DND-41 (cell line): Measurements from ENCODE around the gene PACRG.

Source experiments
- ATAC-seq: fragments of 200-7000 bp; cut with Tn5 transposase; 3 replicates; pipeline ENCODE4 v1.9.1; 2021; ENCODE audit warnings: low read depth; ENCODE audit not compliant: insufficient read depth
- DNase-seq: peaks from one replicate; pipeline ENCODE4 v3.0.0-alpha.2; 2020
- H2AFZ ChIP-seq: 2 replicates; pipeline ENCODE4 v1.6.0; 2012; ENCODE audit warnings: low read depth, low read length
- H3K27ac ChIP-seq: 2 replicates; pipeline ENCODE4 v1.5.1; 2012; ENCODE audit warnings: low read length, inconsistent platforms
- H3K27me3 ChIP-seq: fragments of 200-600 bp; sonication (generic); 2 replicates; pipeline ENCODE4 v1.6.0; 2012; ENCODE audit warnings: low read length, mild to moderate bottlenecking, inconsistent platforms; ENCODE audit not compliant: insufficient read depth, poor library complexity
- H3K36me3 ChIP-seq: 2 replicates; pipeline ENCODE4 v1.5.1; 2012; ENCODE audit warnings: low read length, inconsistent platforms; ENCODE audit not compliant: insufficient read depth
- H3K4me1 ChIP-seq: 2 replicates; pipeline ENCODE4 v1.5.1; 2012; ENCODE audit warnings: mild to moderate bottlenecking, low read length; ENCODE audit not compliant: insufficient read depth
- H3K4me2 ChIP-seq: 2 replicates; pipeline ENCODE4 v1.6.0; 2012; ENCODE audit warnings: mild to moderate bottlenecking, moderate library complexity, low read length, inconsistent platforms; ENCODE audit not compliant: insufficient read depth
- H3K4me3 ChIP-seq, 2 experiments: fragments of 200-600 bp in 1 of 2; shearing (Covaris generic) in 1 of 2; 2 replicates each; pipeline ENCODE4 v1.5.1; 2012 to 2016; ENCODE audit warnings: inconsistent platforms in 2 of 2, low read length in 2 of 2, mild to moderate bottlenecking in 2 of 2, low read depth in 1 of 2, moderate library complexity in 1 of 2
- H3K79me2 ChIP-seq: 2 replicates; pipeline ENCODE4 v1.6.0; 2012; ENCODE audit warnings: low read length, inconsistent platforms; ENCODE audit not compliant: insufficient read depth
- H3K9ac ChIP-seq: 2 replicates; pipeline ENCODE4 v1.6.0; 2012; ENCODE audit warnings: low read depth, mild to moderate bottlenecking, inconsistent platforms, low read length, moderate library complexity
- H3K9me3 ChIP-seq: 2 replicates; pipeline ENCODE4 v1.5.1; 2012; ENCODE audit warnings: low read length, moderate library complexity, mild to moderate bottlenecking, inconsistent platforms; ENCODE audit not compliant: insufficient read depth, severe bottlenecking
- H4K20me1 ChIP-seq: 2 replicates; pipeline ENCODE4 v1.6.0; 2012; ENCODE audit warnings: low read length; ENCODE audit not compliant: insufficient read depth
- EZH2 ChIP-seq: IDR thresholded peaks from 3 replicates; pipeline ENCODE4 v1.6.1; 2012; ENCODE audit warnings: borderline replicate concordance, low read depth, mild to moderate bottlenecking, moderate library complexity, low read length, inconsistent platforms; ENCODE audit not compliant: severe bottlenecking
- TF ChIP-seq, protein P1 (sequence below): IDR thresholded peaks from 2 replicates; pipeline ENCODE4 v1.5.1; 2012; ENCODE audit warnings: borderline replicate concordance, low read length, moderate library complexity, mild to moderate bottlenecking; ENCODE audit not compliant: poor library complexity, severe bottlenecking; ENCODE audit errors: extremely low read depth

PACRG gene

GRCh38 chr6:163356743-163357142, 629.0 kb downstream of the PACRG start:
- Histone ChIP-seq H3K4me2 (no peak overlapping the region), H3K4me1 (no peaks in the 10 kb centered on the region), H3K27ac (no peak overlapping the region), H3K36me3 (no peaks in the 10 kb centered on the region), H3K9me3 (no peaks in the 10 kb centered on the region), H4K20me1 (no peaks in the 10 kb centered on the region), H2AFZ (no peak overlapping the region), H3K9ac (no peak overlapping the region), H3K27me3 (no peaks in the 10 kb centered on the region), H3K4me3 (no peak overlapping the region), H3K79me2 (no peaks in the 10 kb centered on the region)
- ATAC-seq (no peak), DNase-seq (no peak)
- TF ChIP-seq, protein P1, sequence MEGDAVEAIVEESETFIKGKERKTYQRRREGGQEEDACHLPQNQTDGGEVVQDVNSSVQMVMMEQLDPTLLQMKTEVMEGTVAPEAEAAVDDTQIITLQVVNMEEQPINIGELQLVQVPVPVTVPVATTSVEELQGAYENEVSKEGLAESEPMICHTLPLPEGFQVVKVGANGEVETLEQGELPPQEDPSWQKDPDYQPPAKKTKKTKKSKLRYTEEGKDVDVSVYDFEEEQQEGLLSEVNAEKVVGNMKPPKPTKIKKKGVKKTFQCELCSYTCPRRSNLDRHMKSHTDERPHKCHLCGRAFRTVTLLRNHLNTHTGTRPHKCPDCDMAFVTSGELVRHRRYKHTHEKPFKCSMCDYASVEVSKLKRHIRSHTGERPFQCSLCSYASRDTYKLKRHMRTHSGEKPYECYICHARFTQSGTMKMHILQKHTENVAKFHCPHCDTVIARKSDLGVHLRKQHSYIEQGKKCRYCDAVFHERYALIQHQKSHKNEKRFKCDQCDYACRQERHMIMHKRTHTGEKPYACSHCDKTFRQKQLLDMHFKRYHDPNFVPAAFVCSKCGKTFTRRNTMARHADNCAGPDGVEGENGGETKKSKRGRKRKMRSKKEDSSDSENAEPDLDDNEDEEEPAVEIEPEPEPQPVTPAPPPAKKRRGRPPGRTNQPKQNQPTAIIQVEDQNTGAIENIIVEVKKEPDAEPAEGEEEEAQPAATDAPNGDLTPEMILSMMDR = no peak
- no peak for TF ChIP-seq EZH2

DNA sequence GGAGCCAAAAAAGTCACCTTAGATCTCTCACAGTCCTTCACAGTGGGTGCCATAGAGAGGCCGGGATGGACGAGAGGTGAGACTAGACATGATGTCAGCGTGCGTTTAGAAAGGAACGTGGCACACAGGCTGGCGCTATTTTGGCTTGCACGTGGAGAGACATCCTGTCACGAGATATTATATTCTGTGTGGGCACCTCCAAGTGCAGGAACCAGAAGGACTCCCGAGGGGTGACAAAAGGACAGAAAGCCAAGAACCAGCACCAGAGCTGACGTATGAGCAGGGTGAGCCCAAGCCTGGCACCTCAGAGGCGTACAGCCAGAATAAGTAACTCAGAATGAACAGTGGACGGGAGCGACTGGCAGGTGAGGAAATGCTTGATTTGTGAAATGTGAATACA, 636.9 kb downstream of the PACRG start:
- Histone ChIP-seq H3K4me2 (no peak overlapping the region), H3K27me3 (no peaks in the 10 kb centered on the region), H4K20me1 (no peaks in the 10 kb centered on the region), H2AFZ (no peak overlapping the region), H3K79me2 (no peaks in the 10 kb centered on the region), H3K4me1 (no peaks in the 10 kb centered on the region), H3K27ac (no peak overlapping the region), H3K4me3 (no peak overlapping the region), H3K9me3 (no peaks in the 10 kb centered on the region), H3K9ac (no peak overlapping the region), H3K36me3 (no peaks in the 10 kb centered on the region)
- TF ChIP-seq EZH2 = no peak
- TF ChIP-seq, protein P1 = no peak
- ATAC-seq (no peak), DNase-seq (no peak)
